Gastroesophageal sphincter (tissue), 4 donors: Measurements from ENCODE around the gene OR4A15. TPM values are rescaled to one million over a fixed set of nuclear protein-coding genes. Genes with fewer than 3 reads are reported as not detected.

Experiments
- ATAC-seq: fragments of 150-250 bp; one replicate; pipeline ENCODE4 v1.9.1; 2016; ENCODE audit warnings: mild to moderate bottlenecking, moderate library complexity
- H3K27ac ChIP-seq, 4 donors: fragments of 200-600 bp; sonication (generic) in 3 of 4; 1 replicate in 3 of 4; 2 replicates in 1 of 4; pipeline ENCODE4 v1.5.1; 2016 to 2019
- H3K27me3 ChIP-seq: fragments of 200-600 bp; sonication (generic); one replicate; pipeline ENCODE4 v1.5.1; 2019
- H3K36me3 ChIP-seq, 2 donors: fragments of 200-600 bp; sonication (generic); one replicate each; pipeline ENCODE4 v1.5.1; 2019; ENCODE audit warnings: control low read depth in 1 of 2
- H3K4me1 ChIP-seq, 3 donors: fragments of 200-600 bp; sonication (generic); 1 replicate in 2 of 3; 2 replicates in 1 of 3; pipeline ENCODE4 v1.5.1; 2016 to 2019; ENCODE audit warnings: control low read depth in 2 of 3
- H3K4me3 ChIP-seq, 2 donors: fragments of 200-600 bp; sonication (generic); one replicate each; pipeline ENCODE4 v1.5.1; 2019; ENCODE audit warnings: mild to moderate bottlenecking in 1 of 2, moderate library complexity in 1 of 2
- H3K9me3 ChIP-seq, 3 donors: fragments of 200-600 bp; sonication (generic); one replicate each; pipeline ENCODE4 v1.5.1; 2017 to 2019; ENCODE audit warnings: control low read depth in 2 of 3
- EP300 ChIP-seq: sonication (generic); formaldehyde crosslinking; IDR thresholded peaks from one replicate; pipeline ENCODE4 v1.6.1; 2017; ENCODE audit warnings: antibody characterized with exemption, mild to moderate bottlenecking
- POLR2A ChIP-seq, 2 donors: fragments of 450-650 bp; IDR thresholded peaks; one replicate each; pipeline ENCODE4 v1.6.1; 2017; ENCODE audit warnings: antibody characterized with exemption in 2 of 2, mild to moderate bottlenecking in 2 of 2, moderate library complexity in 1 of 2
- POLR2AphosphoS5 ChIP-seq: sonication (generic); formaldehyde crosslinking; IDR thresholded peaks from one replicate; pipeline ENCODE4 v1.6.1; 2017; ENCODE audit warnings: antibody characterized with exemption
- WGBS, 2 donors: methylation state at CpG; one replicate each; pipeline ENCODE4 v1.1.5; 2018; ENCODE audit warnings: low coverage in 1 of 2; 5-methylcytosine and 5-hydroxymethylcytosine counted together
- total RNA-seq, 4 donors: library from RNA; depleted of rRNA; stranded (reverse); fragments of >200 nt; gene quantifications; one replicate each; pipeline ENCODE4 v1.1.0, GENCODE V29; 2016
- TF ChIP-seq, protein P1 (sequence below), 4 experiments: fragments of 200-600 bp in 2 of 4; fragments of 450-650 bp in 2 of 4; sonication (generic) in 1 of 4; IDR thresholded peaks; one replicate each; pipeline ENCODE4 v1.5.1; 2017 to 2019; ENCODE audit warnings: antibody characterized with exemption in 4 of 4, mild to moderate bottlenecking in 2 of 4, moderate library complexity in 2 of 4

Gene OR4A15
- total RNA-seq: not detected

DNA sequence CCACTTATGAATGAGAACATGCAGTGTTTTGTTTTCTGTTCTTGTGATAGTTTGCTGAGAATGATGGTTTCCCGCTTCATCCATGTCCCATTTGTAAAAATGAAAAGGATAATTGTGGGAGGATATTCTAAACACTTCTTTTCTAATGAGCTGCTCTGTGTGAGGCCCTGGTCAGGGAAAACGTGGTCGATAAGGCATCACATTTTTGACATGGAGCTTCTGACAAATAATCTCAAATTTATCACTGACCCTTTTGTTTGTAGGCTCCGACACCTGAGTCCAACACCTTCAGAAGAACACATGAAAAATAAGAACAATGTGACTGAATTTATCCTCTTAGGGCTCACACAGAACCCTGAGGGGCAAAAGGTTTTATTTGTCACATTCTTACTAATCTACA, at the start of gene OR4A15:
Gene OR4A15 (plus strand): TSS at position 301 of the 400 bp plus-strand sequence. CDS start 0 bp downstream, at position 301.
- WGBS, 2 donors: 40 to 57% methylated on average over 1 to 4 of the region's 4 CpGs
- no peak within 1 kb of the TSS for H3K27ac ChIP-seq
- H3K27me3 ChIP-seq: no peaks in the 10 kb centered on the region
- ATAC-seq: no peak
- no peaks in the 10 kb centered on the region for H3K36me3 ChIP-seq
- TF ChIP-seq, protein P1, sequence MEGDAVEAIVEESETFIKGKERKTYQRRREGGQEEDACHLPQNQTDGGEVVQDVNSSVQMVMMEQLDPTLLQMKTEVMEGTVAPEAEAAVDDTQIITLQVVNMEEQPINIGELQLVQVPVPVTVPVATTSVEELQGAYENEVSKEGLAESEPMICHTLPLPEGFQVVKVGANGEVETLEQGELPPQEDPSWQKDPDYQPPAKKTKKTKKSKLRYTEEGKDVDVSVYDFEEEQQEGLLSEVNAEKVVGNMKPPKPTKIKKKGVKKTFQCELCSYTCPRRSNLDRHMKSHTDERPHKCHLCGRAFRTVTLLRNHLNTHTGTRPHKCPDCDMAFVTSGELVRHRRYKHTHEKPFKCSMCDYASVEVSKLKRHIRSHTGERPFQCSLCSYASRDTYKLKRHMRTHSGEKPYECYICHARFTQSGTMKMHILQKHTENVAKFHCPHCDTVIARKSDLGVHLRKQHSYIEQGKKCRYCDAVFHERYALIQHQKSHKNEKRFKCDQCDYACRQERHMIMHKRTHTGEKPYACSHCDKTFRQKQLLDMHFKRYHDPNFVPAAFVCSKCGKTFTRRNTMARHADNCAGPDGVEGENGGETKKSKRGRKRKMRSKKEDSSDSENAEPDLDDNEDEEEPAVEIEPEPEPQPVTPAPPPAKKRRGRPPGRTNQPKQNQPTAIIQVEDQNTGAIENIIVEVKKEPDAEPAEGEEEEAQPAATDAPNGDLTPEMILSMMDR (IDR thresholded peaks at IDR 0.05): no peak
- no peak for TF ChIP-seq EP300
- no peaks in the 10 kb centered on the region for H3K4me1 ChIP-seq
- H3K9me3 ChIP-seq: peaks cover 0 to 11% (median 0%) of the 10 kb centered on the region in 3 donors
- H3K4me3 ChIP-seq: no peak within 1 kb of the TSS

DNA sequence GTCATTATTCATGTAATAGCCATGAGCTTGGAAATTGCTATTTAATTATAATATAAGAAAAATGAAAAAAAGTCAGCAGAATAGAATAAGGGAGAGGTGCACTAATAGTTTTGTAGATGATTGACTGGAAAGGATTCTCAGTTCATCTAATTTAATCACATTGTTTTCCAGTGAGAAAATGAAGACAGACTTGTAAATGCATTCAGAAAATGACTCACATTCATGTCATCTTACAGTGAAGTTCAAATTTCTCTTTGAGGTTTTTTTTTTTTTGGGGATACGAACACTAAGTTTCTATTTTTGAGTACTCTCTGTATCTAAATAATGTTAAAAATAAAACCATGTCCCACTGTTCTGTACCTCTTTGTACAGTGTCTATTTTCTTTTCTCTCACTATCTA, 43.3 kb upstream of the OR4A15 start:
- no peak overlapping the region for H3K27ac ChIP-seq
- no peaks in the 10 kb centered on the region for H3K36me3 ChIP-seq
- ATAC-seq: no peak
- H3K9me3 ChIP-seq: no peaks in the 10 kb centered on the region
- TF ChIP-seq EP300 (no peak), POLR2A (IDR thresholded peaks at IDR 0.05) (no peak)
- TF ChIP-seq, protein P1 (IDR thresholded peaks at IDR 0.05): no peak
- H3K4me1 ChIP-seq: no peaks in the 10 kb centered on the region
- WGBS, 2 donors: 53 to 100% methylated on average over 1 of the region's 1 CpG
- H3K4me3 ChIP-seq: no peak overlapping the region
- no peaks in the 10 kb centered on the region for H3K27me3 ChIP-seq

DNA sequence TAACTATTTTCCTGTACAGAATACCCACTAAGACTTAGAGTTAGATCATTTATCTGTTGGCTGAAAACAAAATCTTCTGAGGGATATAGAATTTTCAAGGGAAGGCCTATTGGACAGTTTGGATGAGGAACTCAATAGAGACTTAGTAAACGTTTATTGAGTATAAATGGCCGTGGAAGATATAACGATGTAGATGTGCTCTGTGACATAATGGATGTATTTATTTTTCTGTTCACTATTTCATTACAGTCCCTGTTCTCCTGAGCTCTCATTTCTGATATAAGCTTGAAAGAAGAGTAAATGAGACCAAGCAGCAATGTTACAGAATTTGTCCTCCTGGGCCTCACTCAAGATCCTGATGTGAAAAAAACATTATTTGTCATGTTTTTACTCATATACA, 24.9 kb upstream of the OR4A15 start, which contains the start of gene OR4A16:
Gene OR4A16 (plus strand): TSS at position 301 of the 400 bp plus-strand sequence. CDS start 0 bp downstream, at position 301.
- no peak within 1 kb of the TSS for H3K4me3 ChIP-seq
- no peak for ATAC-seq

DNA sequence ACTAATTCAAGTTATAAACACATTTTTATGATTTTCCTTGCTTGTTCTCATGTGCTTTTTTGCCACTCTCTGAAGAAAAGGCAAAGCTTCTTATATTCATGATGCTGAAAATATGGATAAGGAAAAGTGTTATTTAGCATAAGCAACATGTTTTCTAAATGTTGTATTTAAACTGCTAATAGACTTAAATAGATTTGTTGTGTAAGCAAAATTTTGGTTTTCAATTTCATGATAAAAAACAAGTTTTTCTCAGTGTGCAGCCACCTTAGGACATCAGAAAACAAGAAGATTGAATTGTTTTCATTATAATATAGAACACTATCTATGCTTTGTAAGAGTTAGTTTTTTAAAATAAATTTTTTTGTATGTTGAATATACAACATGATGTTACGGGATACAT, 22.5 kb upstream of the OR4A15 start:
- Histone ChIP-seq H3K27ac (no peak overlapping the region), H3K9me3 (no peaks in the 10 kb centered on the region), H3K4me3 (no peak overlapping the region), H3K4me1 (no peaks in the 10 kb centered on the region), H3K27me3 (no peaks in the 10 kb centered on the region), H3K36me3 (no peaks in the 10 kb centered on the region)
- no peak for ATAC-seq
- TF ChIP-seq POLR2A (IDR thresholded peaks at IDR 0.05) (no peak), EP300 (no peak), POLR2AphosphoS5 (no peak)
- TF ChIP-seq, protein P1 (IDR thresholded peaks at IDR 0.05): no peak
- WGBS, 2 donors: 73 to 85% methylated on average over 1 of the region's 1 CpG

More for the DNA sequence above, 24.9 kb upstream of the OR4A15 start, which contains the start of gene OR4A16:
- H3K27ac ChIP-seq: no peak within 1 kb of the TSS
- 66 to 77% methylated on average over 3 of the region's 3 CpGs for WGBS, 2 donors
- no peaks in the 10 kb centered on the region for H3K4me1 ChIP-seq
- H3K36me3 ChIP-seq: no peaks in the 10 kb centered on the region
- no peaks in the 10 kb centered on the region for H3K27me3 ChIP-seq
- no peaks in the 10 kb centered on the region for H3K9me3 ChIP-seq
- TF ChIP-seq, protein P1 (IDR thresholded peaks at IDR 0.05): no peak
- TF ChIP-seq POLR2A (IDR thresholded peaks at IDR 0.05): no peak
- TF ChIP-seq POLR2AphosphoS5: no peak
- no peak for TF ChIP-seq EP300

DNA sequence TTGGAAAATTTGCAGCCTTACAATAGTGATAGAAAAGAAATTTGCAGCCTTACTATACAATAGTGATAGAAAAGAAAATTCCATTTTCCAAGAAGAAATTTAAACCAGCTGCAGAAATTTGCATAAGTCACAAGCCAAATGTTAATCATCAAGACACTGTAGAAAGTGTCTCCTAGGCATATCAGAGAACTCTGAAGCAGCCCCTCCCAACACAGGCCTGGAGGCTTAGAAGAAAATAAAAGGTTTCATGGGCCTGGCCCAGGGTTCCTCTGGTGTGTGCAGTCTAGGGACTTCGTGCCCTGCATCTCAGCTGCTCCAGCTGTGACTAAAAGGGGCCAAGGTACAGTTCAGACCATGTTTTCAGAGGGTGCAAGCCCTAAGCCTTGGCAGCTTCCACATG, 18.7 kb upstream of the OR4A15 start:
- 20% methylated on average over 1 of the region's 1 CpG; no CpG with 5 or more reads in 1 of the 2 donors for WGBS, 2 donors
- H3K36me3 ChIP-seq: no peaks in the 10 kb centered on the region
- H3K9me3 ChIP-seq: no peaks in the 10 kb centered on the region
- no peak for ATAC-seq
- H3K27ac ChIP-seq: no peak overlapping the region
- no peaks in the 10 kb centered on the region for H3K27me3 ChIP-seq
- no peaks in the 10 kb centered on the region for H3K4me1 ChIP-seq
- TF ChIP-seq EP300: no peak
- TF ChIP-seq POLR2AphosphoS5: no peak
- TF ChIP-seq, protein P1 (IDR thresholded peaks at IDR 0.05): no peak
- TF ChIP-seq POLR2A (IDR thresholded peaks at IDR 0.05): no peak
- no peak overlapping the region for H3K4me3 ChIP-seq
